Motor neuron (in vitro differentiated cells): ENCODE measurements around the gene DENND1B. TPM values are rescaled to one million over a fixed set of nuclear protein-coding genes. Genes with fewer than 3 reads are reported as not detected.
A peak's percentile ranks its signal among the peaks of the same experiment; 100 is the strongest.

Experiments used
- ATAC-seq, 8 experiments: fragments of 200-7000 bp; cut with Tn5 transposase; replicated peaks in 6 of 8; 2 replicates each; pipeline ENCODE4 v1.8.0; 2021; ENCODE audit warnings: mild to moderate bottlenecking in 8 of 8, moderate library complexity in 8 of 8
- H3K27ac ChIP-seq, 2 donors: fragments of 250-450 bp; sonication (Bioruptor Pico); 2 replicates each; pipeline ENCODE4 v1.9.0; 2021; ENCODE audit warnings: antibody characterized with exemption in 2 of 2, mild to moderate bottlenecking in 2 of 2, moderate library complexity in 1 of 2
- H3K4me1 ChIP-seq, 2 donors: fragments of 250-450 bp; sonication (Bioruptor Pico); replicated peaks in 1 of 2; 2 replicates each; pipeline ENCODE4 v1.6.1; 2021; ENCODE audit warnings: antibody characterized with exemption in 2 of 2, mild to moderate bottlenecking in 2 of 2, moderate library complexity in 1 of 2
- H3K4me3 ChIP-seq, 5 donors: fragments of 250-450 bp; sonication (Bioruptor Pico); 2 replicates each; pipeline ENCODE4 v1.9.0; 2021; ENCODE audit warnings: antibody characterized with exemption in 5 of 5, mild to moderate bottlenecking in 5 of 5, moderate library complexity in 4 of 5
- WGBS, 10 experiments: fragments of 450-650 bp; shearing (Covaris generic); methylation state at CpG; one replicate each; pipeline ENCODE4 v1.0.0; 2022; 5-methylcytosine and 5-hydroxymethylcytosine counted together
- in situ Hi-C, 9 experiments: fragments of 400-800 bp; cut with MboI; loops; one replicate each; pipeline ENCODE4 v1.15.0; 2021; ENCODE audit warnings: low sequenced_read_pairs in 9 of 9, low pct_unique_long_range_greater_than_20kb in 2 of 9; ENCODE audit not compliant: unreplicated experiment in 9 of 9
- total RNA-seq, 8 experiments: library from RNA; unstranded; fragments of 300-600 nt; gene quantifications; 2 replicates each; pipeline versions ENCODE4 v1.2.3 to v1.2.4, GENCODE V29; 2022

Gene DENND1B
- total RNA-seq, 8 experiments from 2014 or later = 9.0 to 29.9 (median 11.6) TPM

GRCh38 chr1:197619008-197619640, 156.2 kb downstream of the DENND1B start:
- peak in 1 of 8 experiments; percentile 65 for ATAC-seq
- no peak overlapping the region for H3K27ac ChIP-seq
- peaks cover 0 to 18% of the 10 kb centered on the region in 2 donors for H3K4me1 ChIP-seq
- in situ Hi-C loops = loop anchor here in 5 of 9 experiments (25.0 kb wide), 2 partner anchors 293 to 318 kb away; partner anchors contain the start of genes C1orf53 (in 4 of the 5) and LHX9 (in 4 of the 5)
- no peak overlapping the region for H3K4me3 ChIP-seq
- WGBS, 10 experiments = 0 to 100% (median 45%) methylated on average over 1 to 2 of the region's 2 CpGs; no CpG with 5 or more reads in 3 of the 10 experiments

- H3K4me3 ChIP-seq = no peak overlapping the region
- 37 to 93% (median 79%) methylated on average over 2 to 3 of the region's 3 CpGs; no CpG with 5 or more reads in 1 of the 10 experiments for WGBS, 10 experiments
- in situ Hi-C loops = loop anchor here in 5 of 9 experiments (25.0 kb wide), 2 partner anchors 294 to 319 kb away; partner anchors contain the start of genes C1orf53 (in 4 of the 5) and LHX9 (in 4 of the 5)
- no peak overlapping the region for H3K27ac ChIP-seq
- ATAC-seq = peak in 1 of 8 experiments; percentile 74
- peaks cover 0 to 18% of the 10 kb centered on the region in 2 donors for H3K4me1 ChIP-seq
These were observed 157.2 kb downstream of the DENND1B start for GRCh38 chr1:197618061-197618460.

DNA sequence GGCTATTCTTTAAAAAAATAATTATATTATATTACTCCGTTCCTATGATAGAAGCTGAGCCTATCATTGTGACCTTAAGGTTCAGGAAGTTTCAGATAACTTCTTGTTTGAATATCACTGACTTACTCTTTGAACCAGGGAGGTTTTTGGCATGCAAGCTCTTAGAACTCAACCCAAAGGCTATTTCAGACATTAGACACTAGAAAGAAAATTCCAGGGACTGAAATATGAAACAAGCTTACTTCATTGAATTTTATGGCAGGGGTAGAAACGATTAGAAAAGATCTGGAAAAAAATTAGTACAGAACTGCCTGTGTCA, 159.6 kb downstream of the DENND1B start:
- in situ Hi-C loops = loop anchor here in 5 of 9 experiments (25.0 kb wide), 2 partner anchors 297 to 322 kb away; partner anchors contain the start of genes C1orf53 (in 4 of the 5) and LHX9 (in 4 of the 5)
- WGBS, 10 experiments = 69 to 96% (median 79%) methylated on average over 1 to 2 of the region's 2 CpGs
- H3K4me3 ChIP-seq = no peak overlapping the region
- H3K4me1 ChIP-seq = peaks cover 0 to 18% of the 10 kb centered on the region in 2 donors
- no peak overlapping the region for H3K27ac ChIP-seq
- no peak for ATAC-seq

DNA sequence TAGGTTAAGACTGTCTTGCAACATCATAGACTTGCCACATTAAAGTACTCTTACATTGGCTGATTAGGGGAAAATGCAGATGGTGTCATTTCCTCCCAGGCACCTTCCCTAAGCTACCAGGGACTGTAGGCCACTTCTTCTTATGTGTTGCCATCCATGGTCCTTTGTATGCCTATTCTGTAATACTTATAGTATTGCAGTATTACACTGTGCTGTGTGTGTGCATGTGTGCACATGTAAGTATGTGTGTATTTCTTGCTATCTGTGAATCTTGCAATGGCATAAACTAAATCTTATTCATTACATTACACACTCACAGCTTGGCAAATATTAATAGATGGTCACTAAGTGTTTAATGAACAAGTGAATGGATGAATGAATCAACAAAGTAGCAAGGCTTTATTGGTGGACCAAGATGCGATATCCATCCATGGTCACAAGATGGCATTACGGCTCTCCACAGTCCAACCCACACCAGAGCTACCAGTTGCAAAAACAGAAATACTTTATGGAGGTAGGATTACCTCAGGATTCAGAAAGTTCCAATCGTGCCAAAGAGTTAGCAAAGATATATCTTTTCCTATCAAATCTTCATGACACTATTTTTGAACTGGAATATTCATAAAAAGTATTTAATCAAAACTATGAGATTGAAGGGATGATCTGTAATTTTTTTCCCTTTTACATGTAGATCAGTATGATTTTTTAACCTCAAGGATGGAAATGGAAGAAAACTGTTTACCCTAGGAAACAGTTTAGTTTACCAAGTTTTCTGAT, 160.2 kb downstream of the DENND1B start:
- Histone ChIP-seq H3K27ac (no peak overlapping the region), H3K4me3 (no peak overlapping the region), H3K4me1 (peaks cover 0 to 18% of the 10 kb centered on the region in 2 donors)
- ATAC-seq = peak; percentile 53 to 88 (median 73)
- WGBS, 10 experiments = 0 to 44% (median 18%) methylated on average over 1 to 3 of the region's 3 CpGs
- in situ Hi-C loops = loop anchor here in 5 of 9 experiments (25.0 kb wide), 2 partner anchors 297 to 322 kb away; partner anchors contain the start of genes C1orf53 (in 4 of the 5) and LHX9 (in 4 of the 5)

- 58 to 100% (median 67%) methylated on average over 2 to 6 of the region's 6 CpGs for WGBS, 10 experiments
- Histone ChIP-seq H3K4me3 (no peak overlapping the region), H3K27ac (no peak overlapping the region), H3K4me1 (peaks cover 3 to 22% of the 10 kb centered on the region in 2 donors)
- no peak for ATAC-seq
- in situ Hi-C loops = loop anchor here in 5 of 9 experiments (25.0 kb wide), 2 partner anchors 306 to 331 kb away; partner anchors contain the start of genes C1orf53 (in 4 of the 5) and LHX9 (in 4 of the 5)
These were observed 169.0 kb downstream of the DENND1B start for GRCh38 chr1:197606168-197606845.

- ATAC-seq = peak in 4 of 8 experiments; percentile 16 to 90 (median 44)
- no peak overlapping the region for H3K27ac ChIP-seq
- WGBS, 10 experiments = 14 to 100% (median 74%) methylated on average over 1 of the region's 1 CpG
- in situ Hi-C loops = loop anchor here in 5 of 9 experiments (25.0 kb wide), 2 partner anchors 308 to 333 kb away; partner anchors contain the start of genes C1orf53 (in 4 of the 5) and LHX9 (in 4 of the 5)
- peaks cover 3 to 22% of the 10 kb centered on the region in 2 donors for H3K4me1 ChIP-seq
- no peak overlapping the region for H3K4me3 ChIP-seq
These were observed 171.0 kb downstream of the DENND1B start for GRCh38 chr1:197604302-197604701.

- Histone ChIP-seq H3K4me3 (no peak overlapping the region), H3K4me1 (peaks cover 3 to 19% of the 10 kb centered on the region in 2 donors), H3K27ac (no peak overlapping the region)
- in situ Hi-C loops = loop anchor here in 5 of 9 experiments (25.0 kb wide), 2 partner anchors 312 to 337 kb away; partner anchors contain the start of genes C1orf53 (in 4 of the 5) and LHX9 (in 4 of the 5)
- WGBS, 10 experiments = 50 to 100% (median 87%) methylated on average over 1 to 3 of the region's 3 CpGs; no CpG with 5 or more reads in 1 of the 10 experiments
- no peak for ATAC-seq
These were observed 174.5 kb downstream of the DENND1B start for GRCh38 chr1:197600751-197601150.

- in situ Hi-C loops = loop anchor here in 5 of 9 experiments (25.0 kb wide), 2 partner anchors 313 to 338 kb away; partner anchors contain the start of genes C1orf53 (in 4 of the 5) and LHX9 (in 4 of the 5)
- 65 to 100% (median 85%) methylated on average over 1 to 3 of the region's 3 CpGs for WGBS, 10 experiments
- Histone ChIP-seq H3K27ac (no peak overlapping the region), H3K4me3 (no peak overlapping the region), H3K4me1 (peaks cover 3 to 25% of the 10 kb centered on the region in 2 donors)
- no peak for ATAC-seq
These were observed 175.5 kb downstream of the DENND1B start for GRCh38 chr1:197599789-197600188.

DNA sequence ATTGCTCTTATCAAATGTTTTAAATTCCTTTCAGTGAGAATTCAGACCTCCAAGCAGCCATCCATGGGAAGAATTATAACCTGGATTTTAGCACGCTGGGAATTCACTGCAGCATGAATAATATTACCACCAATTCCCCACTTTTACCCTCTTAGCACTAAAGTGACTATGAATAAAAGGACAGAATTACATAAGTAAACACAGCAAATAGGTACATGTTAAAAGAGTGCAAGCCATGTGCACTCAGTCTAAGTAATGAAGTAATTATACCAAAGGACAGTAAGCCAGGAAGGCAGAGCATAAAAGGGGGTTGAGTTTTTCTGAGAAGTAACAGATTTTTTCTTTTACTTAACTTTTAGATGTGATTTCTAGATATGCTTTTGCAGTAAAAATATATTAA, 176.3 kb downstream of the DENND1B start:
- Histone ChIP-seq H3K4me3 (no peak overlapping the region), H3K4me1 (peaks cover 0 to 16% of the 10 kb centered on the region in 2 donors), H3K27ac (no peak overlapping the region)
- WGBS, 10 experiments = 0 to 100% (median 55%) methylated on average over 1 of the region's 1 CpG
- in situ Hi-C loops = no loop called here
- peak in 1 of 8 experiments; percentile 97 for ATAC-seq

DNA sequence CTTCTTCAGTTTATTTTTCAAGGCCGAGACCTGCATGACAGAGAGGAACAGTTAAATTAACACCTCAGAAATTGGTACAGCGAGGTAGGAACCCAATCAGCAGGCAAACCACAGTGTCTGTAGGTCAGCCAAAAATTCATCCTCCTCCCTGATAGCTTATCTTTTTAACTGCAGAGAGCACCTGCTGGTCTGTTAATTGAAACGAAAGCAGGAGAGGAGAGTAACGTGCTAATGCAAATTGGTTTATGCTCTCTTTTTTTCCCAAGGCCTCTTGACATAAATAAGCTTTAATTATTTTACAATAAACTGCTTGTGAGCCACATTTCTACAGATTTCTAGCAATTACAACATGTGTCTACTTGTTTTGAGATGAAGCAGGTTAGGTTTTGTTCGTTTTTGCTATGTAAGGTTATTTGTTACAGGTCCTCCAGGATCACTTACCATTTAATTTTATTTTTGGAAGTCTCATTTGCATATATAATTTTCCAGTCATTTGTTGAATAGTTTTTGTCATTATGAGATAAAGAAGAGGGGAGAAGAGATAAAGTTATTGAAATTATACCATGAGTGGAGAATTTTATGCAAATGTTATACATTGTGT, 179.9 kb downstream of the DENND1B start:
- Histone ChIP-seq H3K4me3 (no peak overlapping the region), H3K4me1 (peaks cover 0 to 12% of the 10 kb centered on the region in 2 donors), H3K27ac (no peak overlapping the region)
- no peak for ATAC-seq
- WGBS, 10 experiments = 54 to 85% (median 67%) methylated on average over 3 to 5 of the region's 5 CpGs; no CpG with 5 or more reads in 1 of the 10 experiments
- in situ Hi-C loops = no loop called here

DNA sequence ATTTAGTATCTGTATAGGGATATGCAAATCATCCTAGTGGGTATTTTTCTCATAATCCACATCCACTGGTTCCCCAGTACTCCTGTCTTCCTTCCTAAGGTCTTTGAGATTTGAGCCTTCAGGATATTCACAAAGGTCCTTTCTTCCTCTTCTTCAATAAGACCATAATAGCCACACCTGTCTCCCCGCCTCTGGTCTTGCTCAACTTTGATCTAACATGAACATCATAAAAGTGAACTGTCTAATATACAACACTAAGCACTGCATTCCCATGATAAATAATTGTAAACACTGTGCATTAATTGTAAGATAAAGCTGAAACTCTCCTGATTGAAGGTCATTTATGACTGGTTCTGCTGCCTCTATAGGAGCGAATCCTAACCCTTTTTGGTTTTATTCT, 184.6 kb downstream of the DENND1B start:
- WGBS, 10 experiments = 80 to 100% (median 100%) methylated on average over 1 to 2 of the region's 2 CpGs; no CpG with 5 or more reads in 2 of the 10 experiments
- no peak overlapping the region for H3K27ac ChIP-seq
- no peak overlapping the region for H3K4me3 ChIP-seq
- no peak for ATAC-seq
- in situ Hi-C loops = no loop called here
- H3K4me1 ChIP-seq = peaks cover 0 to 7% of the 10 kb centered on the region in 2 donors

DNA sequence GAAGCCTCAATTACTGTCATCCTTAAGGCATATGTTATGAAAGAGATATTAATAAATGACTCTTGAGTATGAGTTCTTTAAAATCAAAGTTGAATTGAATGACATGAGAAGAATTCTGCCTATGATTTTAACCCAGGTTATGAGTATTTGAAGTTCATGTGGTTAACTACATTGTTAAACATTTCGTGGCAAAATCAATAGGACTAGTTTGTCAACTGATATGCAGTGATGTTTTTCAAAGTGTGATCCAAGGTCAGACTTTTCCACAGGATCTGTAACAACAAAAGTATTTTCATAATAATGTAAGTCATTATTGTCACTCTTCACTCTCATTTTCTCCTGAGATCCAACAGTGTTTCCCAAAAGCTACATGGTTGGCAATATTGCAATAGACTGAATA, 189.5 kb downstream of the DENND1B start:
- H3K27ac ChIP-seq = no peak overlapping the region
- no peak overlapping the region for H3K4me3 ChIP-seq
- WGBS, 10 experiments = 67 to 100% (median 85%) methylated on average over 1 of the region's 1 CpG; no CpG with 5 or more reads in 2 of the 10 experiments
- in situ Hi-C loops = no loop called here
- ATAC-seq = no peak
- H3K4me1 ChIP-seq = no peaks in the 10 kb centered on the region
